HepG2 (cell line): Measurements from ENCODE around the gene RBCK1. TPM values are rescaled to one million over a fixed set of nuclear protein-coding genes. Genes with fewer than 3 reads are reported as not detected.

Source experiments
- CHCHD3 ChIP-seq: sonication (generic); formaldehyde crosslinking; IDR thresholded peaks from 2 replicates; pipeline ENCODE4 v1.8.0; 2022; ENCODE audit warnings: mild to moderate bottlenecking, missing genetic modification reagents, moderate library complexity
- DNMT3B ChIP-seq: conservative IDR thresholded peaks from 2 replicates; pipeline ENCODE4 v1.6.1; 2016; ENCODE audit warnings: missing biosample characterization, control low read depth
- ERF ChIP-seq: IDR thresholded peaks from 2 replicates; pipeline ENCODE4 v1.6.1; 2018; ENCODE audit warnings: missing biosample characterization, missing genetic modification reagents
- FOXK1 ChIP-seq: sonication (generic); formaldehyde crosslinking; IDR thresholded peaks from 2 replicates; pipeline ENCODE4 v1.4.0; 2020; ENCODE audit warnings: low read depth, missing genetic modification reagents, borderline replicate concordance
- MAFG ChIP-seq: sonication (generic); formaldehyde crosslinking; IDR thresholded peaks from 2 replicates; pipeline ENCODE4 v1.5.1; 2020; ENCODE audit warnings: mild to moderate bottlenecking, missing genetic modification reagents
- NFE2L2 ChIP-seq: fragments of 150-350 bp; IDR thresholded peaks from 2 replicates; pipeline ENCODE4 v1.6.1; 2014; ENCODE audit warnings: low read length
- NFKB2 ChIP-seq: sonication (generic); formaldehyde crosslinking; IDR thresholded peaks from 2 replicates; pipeline ENCODE4 v1.4.0; 2020; ENCODE audit warnings: missing genetic modification reagents, borderline replicate concordance
- NR2F6 ChIP-seq, 2 experiments: IDR thresholded peaks; 2 replicates each; pipeline ENCODE4 v1.6.1; 2016; ENCODE audit warnings: antibody characterized with exemption in 1 of 2, mild to moderate bottlenecking in 1 of 2
- TARDBP ChIP-seq: sonication (generic); formaldehyde crosslinking; IDR thresholded peaks from 2 replicates; pipeline ENCODE4 v1.8.0; 2022; ENCODE audit warnings: mild to moderate bottlenecking, missing genetic modification reagents
- TBX2 ChIP-seq: sonication (generic); formaldehyde crosslinking; IDR thresholded peaks from 2 replicates; pipeline ENCODE4 v1.5.0; 2020; ENCODE audit warnings: missing genetic modification reagents, mild to moderate bottlenecking, borderline replicate concordance
- ZNF3 ChIP-seq: IDR thresholded peaks from 2 replicates; pipeline ENCODE4 v1.7.0; 2017; ENCODE audit warnings: inconsistent platforms
- ZNF34 ChIP-seq: sonication (generic); formaldehyde crosslinking; IDR thresholded peaks from 2 replicates; pipeline ENCODE4 v1.4.0; 2020; ENCODE audit warnings: mild to moderate bottlenecking, missing genetic modification reagents, borderline replicate concordance
- ZNF430 ChIP-seq: sonication (generic); formaldehyde crosslinking; IDR thresholded peaks from 2 replicates; pipeline ENCODE4 v1.9.0; 2021; ENCODE audit warnings: mild to moderate bottlenecking, missing genetic modification reagents
- ZNF512B ChIP-seq: sonication (generic); formaldehyde crosslinking; IDR thresholded peaks from 2 replicates; pipeline ENCODE4 v1.5.1; 2020; ENCODE audit warnings: missing genetic modification reagents, mild to moderate bottlenecking, borderline replicate concordance
- polyA plus RNA-seq, 8 experiments: library from polyadenylated mRNA; depleted of rRNA in 3 of 8; stranded (reverse) in 7 of 8; unstranded in 1 of 8; fragments of >200 nt; fragmentation: Illumina TruSeq in 4 of 8; extraction: Trizol in 4 of 8; gene quantifications; 2 replicates each; pipeline versions ENCODE4 v1.2.1 to v1.2.3, GENCODE V29; 2011 to 2016; ENCODE audit warnings: low read depth in 4 of 8, missing spikeins in 1 of 8, mixed read lengths in 1 of 8; ENCODE audit not compliant: insufficient read depth in 1 of 8
- total RNA-seq, 5 experiments: library from RNA; depleted of rRNA; stranded (reverse); fragments of >200 nt; fragmentation: Illumina TruSeq; extraction: Trizol; gene quantifications; 2 replicates each; pipeline ENCODE4 v1.2.3, GENCODE V29; 2016; ENCODE audit warnings: low read depth in 1 of 5
- TF ChIP-seq, protein P1 (sequence below): IDR thresholded peaks from 2 replicates; pipeline ENCODE4 v1.6.1; 2016; ENCODE audit warnings: low read depth, missing genetic modification reagents, missing compliant biosample characterization
- TF ChIP-seq, protein P2 (sequence below): sonication (generic); formaldehyde crosslinking; IDR thresholded peaks from 2 replicates; pipeline ENCODE4 v1.5.1; 2020; ENCODE audit warnings: mild to moderate bottlenecking, missing genetic modification reagents, moderate library complexity
- TF ChIP-seq, protein P3 (sequence below): sonication (generic); formaldehyde crosslinking; IDR thresholded peaks from 2 replicates; pipeline ENCODE4 v1.4.0; 2020; ENCODE audit warnings: missing genetic modification reagents, mild to moderate bottlenecking, borderline replicate concordance
- TF ChIP-seq, protein P4 (sequence below): sonication (generic); formaldehyde crosslinking; IDR thresholded peaks from 2 replicates; pipeline ENCODE4 v1.8.0; 2022; ENCODE audit warnings: mild to moderate bottlenecking, missing genetic modification reagents; ENCODE audit not compliant: insufficient replicate concordance

The RBCK1 gene
- total and polyA plus RNA-seq, 2 of the 13 experiments (the other 11 are each of a cell fraction or from before 2014, with no cell fraction given), result 149 to 215 TPM

DNA sequence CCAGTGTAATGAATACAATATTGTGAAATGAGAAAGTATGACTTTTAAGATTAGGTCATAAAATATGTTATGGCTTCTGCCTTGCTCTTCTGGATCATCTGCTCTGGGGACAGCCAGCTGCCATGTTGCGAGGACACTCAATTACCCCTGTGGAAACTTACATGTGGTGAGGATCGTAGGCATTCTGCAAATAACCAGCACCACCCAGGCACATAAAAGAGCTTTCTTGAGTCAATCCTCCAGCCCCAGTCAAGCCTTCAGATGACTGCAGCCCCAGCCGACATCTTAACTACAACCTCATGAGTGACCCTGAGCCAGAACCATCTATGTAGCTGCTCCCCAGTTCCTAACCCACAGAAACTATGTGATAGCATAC is 4.5 kb upstream of the RBCK1 start (continued):
- TF ChIP-seq, protein P1, sequence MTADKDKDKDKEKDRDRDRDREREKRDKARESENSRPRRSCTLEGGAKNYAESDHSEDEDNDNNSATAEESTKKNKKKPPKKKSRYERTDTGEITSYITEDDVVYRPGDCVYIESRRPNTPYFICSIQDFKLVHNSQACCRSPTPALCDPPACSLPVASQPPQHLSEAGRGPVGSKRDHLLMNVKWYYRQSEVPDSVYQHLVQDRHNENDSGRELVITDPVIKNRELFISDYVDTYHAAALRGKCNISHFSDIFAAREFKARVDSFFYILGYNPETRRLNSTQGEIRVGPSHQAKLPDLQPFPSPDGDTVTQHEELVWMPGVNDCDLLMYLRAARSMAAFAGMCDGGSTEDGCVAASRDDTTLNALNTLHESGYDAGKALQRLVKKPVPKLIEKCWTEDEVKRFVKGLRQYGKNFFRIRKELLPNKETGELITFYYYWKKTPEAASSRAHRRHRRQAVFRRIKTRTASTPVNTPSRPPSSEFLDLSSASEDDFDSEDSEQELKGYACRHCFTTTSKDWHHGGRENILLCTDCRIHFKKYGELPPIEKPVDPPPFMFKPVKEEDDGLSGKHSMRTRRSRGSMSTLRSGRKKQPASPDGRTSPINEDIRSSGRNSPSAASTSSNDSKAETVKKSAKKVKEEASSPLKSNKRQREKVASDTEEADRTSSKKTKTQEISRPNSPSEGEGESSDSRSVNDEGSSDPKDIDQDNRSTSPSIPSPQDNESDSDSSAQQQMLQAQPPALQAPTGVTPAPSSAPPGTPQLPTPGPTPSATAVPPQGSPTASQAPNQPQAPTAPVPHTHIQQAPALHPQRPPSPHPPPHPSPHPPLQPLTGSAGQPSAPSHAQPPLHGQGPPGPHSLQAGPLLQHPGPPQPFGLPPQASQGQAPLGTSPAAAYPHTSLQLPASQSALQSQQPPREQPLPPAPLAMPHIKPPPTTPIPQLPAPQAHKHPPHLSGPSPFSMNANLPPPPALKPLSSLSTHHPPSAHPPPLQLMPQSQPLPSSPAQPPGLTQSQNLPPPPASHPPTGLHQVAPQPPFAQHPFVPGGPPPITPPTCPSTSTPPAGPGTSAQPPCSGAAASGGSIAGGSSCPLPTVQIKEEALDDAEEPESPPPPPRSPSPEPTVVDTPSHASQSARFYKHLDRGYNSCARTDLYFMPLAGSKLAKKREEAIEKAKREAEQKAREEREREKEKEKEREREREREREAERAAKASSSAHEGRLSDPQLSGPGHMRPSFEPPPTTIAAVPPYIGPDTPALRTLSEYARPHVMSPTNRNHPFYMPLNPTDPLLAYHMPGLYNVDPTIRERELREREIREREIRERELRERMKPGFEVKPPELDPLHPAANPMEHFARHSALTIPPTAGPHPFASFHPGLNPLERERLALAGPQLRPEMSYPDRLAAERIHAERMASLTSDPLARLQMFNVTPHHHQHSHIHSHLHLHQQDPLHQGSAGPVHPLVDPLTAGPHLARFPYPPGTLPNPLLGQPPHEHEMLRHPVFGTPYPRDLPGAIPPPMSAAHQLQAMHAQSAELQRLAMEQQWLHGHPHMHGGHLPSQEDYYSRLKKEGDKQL (CRISPR knock-in tag), result no peak
- no peak for TF ChIP-seq ZNF512B (CRISPR knock-in tag)
- TF ChIP-seq ZNF430 (CRISPR knock-in tag), result no peak
- no peak for TF ChIP-seq TARDBP (CRISPR knock-in tag)
- 0 out of 2 replicates have a peak, but pooled peaks have one; percentile 36 for TF ChIP-seq ZNF34 (CRISPR knock-in tag)
- TF ChIP-seq NFKB2 (CRISPR knock-in tag), result no peak
- no peak for TF ChIP-seq NFE2L2
- no peak for TF ChIP-seq MAFG
- TF ChIP-seq DNMT3B, result peak; percentile 50; the same call in 1 of the 2 replicates
- no peak for TF ChIP-seq ZNF3 (CRISPR knock-in tag)
- TF ChIP-seq, protein P2, sequence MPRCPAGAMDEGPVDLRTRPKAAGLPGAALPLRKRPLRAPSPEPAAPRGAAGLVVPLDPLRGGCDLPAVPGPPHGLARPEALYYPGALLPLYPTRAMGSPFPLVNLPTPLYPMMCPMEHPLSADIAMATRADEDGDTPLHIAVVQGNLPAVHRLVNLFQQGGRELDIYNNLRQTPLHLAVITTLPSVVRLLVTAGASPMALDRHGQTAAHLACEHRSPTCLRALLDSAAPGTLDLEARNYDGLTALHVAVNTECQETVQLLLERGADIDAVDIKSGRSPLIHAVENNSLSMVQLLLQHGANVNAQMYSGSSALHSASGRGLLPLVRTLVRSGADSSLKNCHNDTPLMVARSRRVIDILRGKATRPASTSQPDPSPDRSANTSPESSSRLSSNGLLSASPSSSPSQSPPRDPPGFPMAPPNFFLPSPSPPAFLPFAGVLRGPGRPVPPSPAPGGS, result no peak
- 0 out of 2 replicates have a peak, but pooled peaks have one; percentile 1 for TF ChIP-seq ERF (CRISPR knock-in tag)
- TF ChIP-seq NR2F6 (IDR thresholded peaks at IDR 0.05), result no peak
- no peak for TF ChIP-seq NR2F6 (CRISPR knock-in tag; IDR thresholded peaks at IDR 0.05)
- no peak for TF ChIP-seq FOXK1 (CRISPR knock-in tag)
- TF ChIP-seq TBX2 (CRISPR knock-in tag), result no peak
- TF ChIP-seq, protein P3, sequence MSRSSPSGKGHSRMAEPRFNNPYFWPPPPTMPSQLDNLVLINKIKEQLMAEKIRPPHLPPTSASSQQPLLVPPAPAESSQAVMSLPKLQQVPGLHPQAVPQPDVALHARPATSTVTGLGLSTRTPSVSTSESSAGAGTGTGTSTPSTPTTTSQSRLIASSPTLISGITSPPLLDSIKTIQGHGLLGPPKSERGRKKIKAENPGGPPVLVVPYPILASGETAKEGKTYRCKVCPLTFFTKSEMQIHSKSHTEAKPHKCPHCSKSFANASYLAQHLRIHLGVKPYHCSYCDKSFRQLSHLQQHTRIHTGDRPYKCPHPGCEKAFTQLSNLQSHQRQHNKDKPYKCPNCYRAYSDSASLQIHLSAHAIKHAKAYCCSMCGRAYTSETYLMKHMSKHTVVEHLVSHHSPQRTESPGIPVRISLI (CRISPR knock-in tag), result no peak
- TF ChIP-seq, protein P4, sequence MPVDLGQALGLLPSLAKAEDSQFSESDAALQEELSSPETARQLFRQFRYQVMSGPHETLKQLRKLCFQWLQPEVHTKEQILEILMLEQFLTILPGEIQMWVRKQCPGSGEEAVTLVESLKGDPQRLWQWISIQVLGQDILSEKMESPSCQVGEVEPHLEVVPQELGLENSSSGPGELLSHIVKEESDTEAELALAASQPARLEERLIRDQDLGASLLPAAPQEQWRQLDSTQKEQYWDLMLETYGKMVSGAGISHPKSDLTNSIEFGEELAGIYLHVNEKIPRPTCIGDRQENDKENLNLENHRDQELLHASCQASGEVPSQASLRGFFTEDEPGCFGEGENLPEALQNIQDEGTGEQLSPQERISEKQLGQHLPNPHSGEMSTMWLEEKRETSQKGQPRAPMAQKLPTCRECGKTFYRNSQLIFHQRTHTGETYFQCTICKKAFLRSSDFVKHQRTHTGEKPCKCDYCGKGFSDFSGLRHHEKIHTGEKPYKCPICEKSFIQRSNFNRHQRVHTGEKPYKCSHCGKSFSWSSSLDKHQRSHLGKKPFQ, result no peak
- no peak for TF ChIP-seq CHCHD3 (CRISPR knock-in tag)
